GM18508 (cell line): ENCODE measurements around the gene TMEM269.
"Not testable (repeated sequence)": the region's sequence is repeated elsewhere in the genome, so short reads cannot be mapped to it uniquely, and the experiment has no call there.

Source experiments
- ATAC-seq: cut with Tn5 transposase; IDR thresholded peaks from one replicate; pipeline ENCODE4 v1.9.1; 2021; ENCODE audit warnings: moderate number of reproducible peaks; ENCODE audit not compliant: insufficient read depth, unreplicated experiment

TMEM269 gene

GRCh38 chr1:42773420-42773819 is 11.4 kb upstream of the TMEM269 start:
- no peak for ATAC-seq

GRCh38 chr1:42774928-42775526 is 9.8 kb upstream of the TMEM269 start:
- no peak for ATAC-seq

- no peak for ATAC-seq
Measured at GRCh38 chr1:42776502-42776901, 8.3 kb upstream of the TMEM269 start.

GRCh38 chr1:42777852-42778251 is 6.9 kb upstream of the TMEM269 start:
- no peak for ATAC-seq

- no peak for ATAC-seq
Measured at GRCh38 chr1:42779725-42780124, 5.1 kb upstream of the TMEM269 start.

- no peak for ATAC-seq
Measured at GRCh38 chr1:42780176-42780575, 4.6 kb upstream of the TMEM269 start.

GRCh38 chr1:42783092-42783491 is 1.7 kb upstream of the TMEM269 start:
- ATAC-seq = no peak

- ATAC-seq = no peak
Measured at GRCh38 chr1:42784547-42784945, 245 bp upstream of the TMEM269 start.

- no peak for ATAC-seq
Measured at GRCh38 chr1:42786097-42786496, 1.3 kb downstream of the TMEM269 start.

GRCh38 chr1:42788021-42788420 is 3.2 kb downstream of the TMEM269 start:
- no peak for ATAC-seq

- no peak for ATAC-seq
Measured at GRCh38 chr1:42793824-42794223, 9.0 kb downstream of the TMEM269 start.

GRCh38 chr1:42797414-42797813 is 12.6 kb downstream of the TMEM269 start:
- no peak for ATAC-seq

GRCh38 chr1:42797979-42798378 is 13.2 kb downstream of the TMEM269 start:
- no peak for ATAC-seq

GRCh38 chr1:42801832-42802473 is 17.2 kb downstream of the TMEM269 start:
- no peak for ATAC-seq

GRCh38 chr1:42806171-42806570 is 21.4 kb downstream of the TMEM269 start:
- no peak for ATAC-seq

- ATAC-seq = no peak
Measured at GRCh38 chr1:42806593-42806992, 21.8 kb downstream of the TMEM269 start.

- no peak for ATAC-seq
Measured at GRCh38 chr1:42807056-42807668, 22.4 kb downstream of the TMEM269 start.

GRCh38 chr1:42814815-42815214 is 30.0 kb downstream of the TMEM269 start:
- not testable (repeated sequence) for ATAC-seq

- no peak for ATAC-seq
Measured at GRCh38 chr1:42815941-42816584, 31.3 kb downstream of the TMEM269 start.

GRCh38 chr1:42816585-42817439 is 32.0 kb downstream of the TMEM269 start, which contains the start of the genes ERMAP and SVBP:
Gene ERMAP, plus strand, starts transcription at chr1:42817122. Its CDS starts 13,327 bp downstream, at chr1:42830449.
Gene SVBP, minus strand, starts transcription at chr1:42817397. Its CDS starts 853 bp downstream, at chr1:42816544.
- no peak for ATAC-seq
